ENCODE results near the gene WDR72. TPM values are rescaled to one million over a fixed set of nuclear protein-coding genes. Genes with fewer than 3 reads are reported as not detected.

Gene WDR72
- total and polyA plus RNA-seq, 2 of the 13 experiments (the other 11 are each of a cell fraction or from before 2014, with no cell fraction given) = 0.21 to 0.60 TPM

DNA sequence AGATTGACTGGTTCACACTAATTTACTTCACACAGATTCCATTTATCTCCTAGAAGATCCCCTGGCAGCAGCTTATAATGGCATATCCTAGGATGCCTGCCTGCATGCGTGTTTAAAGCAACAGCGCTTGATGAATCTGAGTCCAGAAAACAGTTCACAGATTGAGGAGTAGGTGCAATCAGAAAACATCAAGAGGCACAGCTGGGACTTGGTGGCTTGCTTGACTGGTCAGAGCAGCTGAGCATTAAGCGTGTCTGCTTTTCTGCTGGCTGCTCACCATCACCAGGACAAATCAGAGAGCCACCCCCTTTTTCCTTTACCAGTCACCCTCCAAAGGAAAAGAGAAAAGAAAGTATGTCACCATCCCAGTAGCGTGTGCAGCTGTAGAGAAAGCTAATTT lies 223.6 kb downstream of the WDR72 start:
- no TSS peak for BruUV-seq (replicated peaks)

More for the DNA sequence above, 223.6 kb downstream of the WDR72 start:
- no peak for FAIRE-seq
- TF ChIP-seq, protein P1, sequence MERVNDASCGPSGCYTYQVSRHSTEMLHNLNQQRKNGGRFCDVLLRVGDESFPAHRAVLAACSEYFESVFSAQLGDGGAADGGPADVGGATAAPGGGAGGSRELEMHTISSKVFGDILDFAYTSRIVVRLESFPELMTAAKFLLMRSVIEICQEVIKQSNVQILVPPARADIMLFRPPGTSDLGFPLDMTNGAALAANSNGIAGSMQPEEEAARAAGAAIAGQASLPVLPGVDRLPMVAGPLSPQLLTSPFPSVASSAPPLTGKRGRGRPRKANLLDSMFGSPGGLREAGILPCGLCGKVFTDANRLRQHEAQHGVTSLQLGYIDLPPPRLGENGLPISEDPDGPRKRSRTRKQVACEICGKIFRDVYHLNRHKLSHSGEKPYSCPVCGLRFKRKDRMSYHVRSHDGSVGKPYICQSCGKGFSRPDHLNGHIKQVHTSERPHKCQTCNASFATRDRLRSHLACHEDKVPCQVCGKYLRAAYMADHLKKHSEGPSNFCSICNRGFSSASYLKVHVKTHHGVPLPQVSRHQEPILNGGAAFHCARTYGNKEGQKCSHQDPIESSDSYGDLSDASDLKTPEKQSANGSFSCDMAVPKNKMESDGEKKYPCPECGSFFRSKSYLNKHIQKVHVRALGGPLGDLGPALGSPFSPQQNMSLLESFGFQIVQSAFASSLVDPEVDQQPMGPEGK (CRISPR knock-in tag; IDR thresholded peaks at IDR 0.05) = no peak
- TF ChIP-seq NFE2 (CRISPR knock-in tag; IDR thresholded peaks at IDR 0.05) (no peak), JUN (CRISPR knock-in tag; IDR thresholded peaks at IDR 0.05) (no peak), ZNF34 (CRISPR knock-in tag; IDR thresholded peaks at IDR 0.05; ENCODE audit: borderline replicate concordance) (no peak), SATB2 (CRISPR knock-in tag; IDR thresholded peaks at IDR 0.05) (no peak), ELF1 (CRISPR knock-in tag; IDR thresholded peaks at IDR 0.05) (no peak), ZBTB3 (CRISPR knock-in tag; IDR thresholded peaks at IDR 0.05; ENCODE audit: borderline replicate concordance, low read depth) (no peak), ZNF563 (CRISPR knock-in tag; IDR thresholded peaks at IDR 0.05) (no peak), CCAR2 (optimal IDR thresholded peaks at IDR 0.05; ENCODE audit: low read depth, low read length) (no peak), POGZ (CRISPR knock-in tag; IDR thresholded peaks at IDR 0.05) (no peak), TOPORS (CRISPR knock-in tag; IDR thresholded peaks at IDR 0.05) (no peak), ZNF674 (CRISPR knock-in tag; IDR thresholded peaks at IDR 0.05; ENCODE audit: low read depth) (no peak)
- TF ChIP-seq, protein P2, sequence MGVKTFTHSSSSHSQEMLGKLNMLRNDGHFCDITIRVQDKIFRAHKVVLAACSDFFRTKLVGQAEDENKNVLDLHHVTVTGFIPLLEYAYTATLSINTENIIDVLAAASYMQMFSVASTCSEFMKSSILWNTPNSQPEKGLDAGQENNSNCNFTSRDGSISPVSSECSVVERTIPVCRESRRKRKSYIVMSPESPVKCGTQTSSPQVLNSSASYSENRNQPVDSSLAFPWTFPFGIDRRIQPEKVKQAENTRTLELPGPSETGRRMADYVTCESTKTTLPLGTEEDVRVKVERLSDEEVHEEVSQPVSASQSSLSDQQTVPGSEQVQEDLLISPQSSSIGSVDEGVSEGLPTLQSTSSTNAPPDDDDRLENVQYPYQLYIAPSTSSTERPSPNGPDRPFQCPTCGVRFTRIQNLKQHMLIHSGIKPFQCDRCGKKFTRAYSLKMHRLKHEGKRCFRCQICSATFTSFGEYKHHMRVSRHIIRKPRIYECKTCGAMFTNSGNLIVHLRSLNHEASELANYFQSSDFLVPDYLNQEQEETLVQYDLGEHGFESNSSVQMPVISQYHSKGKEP (CRISPR knock-in tag; IDR thresholded peaks at IDR 0.05) = no peak
- TF ChIP-seq, protein P3, sequence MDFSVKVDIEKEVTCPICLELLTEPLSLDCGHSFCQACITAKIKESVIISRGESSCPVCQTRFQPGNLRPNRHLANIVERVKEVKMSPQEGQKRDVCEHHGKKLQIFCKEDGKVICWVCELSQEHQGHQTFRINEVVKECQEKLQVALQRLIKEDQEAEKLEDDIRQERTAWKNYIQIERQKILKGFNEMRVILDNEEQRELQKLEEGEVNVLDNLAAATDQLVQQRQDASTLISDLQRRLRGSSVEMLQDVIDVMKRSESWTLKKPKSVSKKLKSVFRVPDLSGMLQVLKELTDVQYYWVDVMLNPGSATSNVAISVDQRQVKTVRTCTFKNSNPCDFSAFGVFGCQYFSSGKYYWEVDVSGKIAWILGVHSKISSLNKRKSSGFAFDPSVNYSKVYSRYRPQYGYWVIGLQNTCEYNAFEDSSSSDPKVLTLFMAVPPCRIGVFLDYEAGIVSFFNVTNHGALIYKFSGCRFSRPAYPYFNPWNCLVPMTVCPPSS (IDR thresholded peaks at IDR 0.05) = no peak
- no peak for DNase-seq (ENCODE audit: low spot score)
- intact Hi-C loops (cut with micrococcal nuclease; ENCODE audit: unreplicated experiment) = no loop called here
- no peaks in the 10 kb centered on the region for H3K79me2 ChIP-seq (ENCODE audit: insufficient read depth, low read length)
- in situ Hi-C loops (cut with HindIII; ENCODE audit: extremely low pct_ligation_motif_present, low pct_unique_long_range_greater_than_20kb) = no loop called here
- ChIA-PET POLR2A (interaction anchor here (0.6 kb wide), 1 partner anchor 749 kb away, joined by 3 read pairs; no protein-coding TSS in a partner anchor), CTCF (ENCODE audit: low intra/inter-chr PET ratio, low total read pairs) (no interaction called here)
- no peak overlapping the region for H2AFZ ChIP-seq (ENCODE audit: low read length)
- H3K27me3 ChIP-seq (ENCODE audit: control insufficient read depth in 1 of 2, insufficient read depth in 2 of 2, low read length in 2 of 2) = no peaks in the 10 kb centered on the region; a peak in 1 of 5 replicates
- H3K4me2 ChIP-seq (ENCODE audit: low read depth, low read length) = no peak overlapping the region
- H3K27ac ChIP-seq (ENCODE audit: extremely low read length, insufficient read depth, low read length) = no peak overlapping the region
- ATAC-seq = no peak
- 88% methylated on average over 4 of the region's 4 CpGs for whole genome bisulfite sequencing (ENCODE audit: low lambda C conversion rate)
- no peak overlapping the region for H3K4me3 ChIP-seq (replicated peaks in 1 of 3; ENCODE audit: insufficient read depth in 1 of 3, low read depth in 2 of 3, low read length in 3 of 3)
- no peaks in the 10 kb centered on the region for H3K9me3 ChIP-seq (ENCODE audit: low read length)
- no peak overlapping the region for H3K9ac ChIP-seq (ENCODE audit: insufficient read depth, low read depth, low read length)
- H4K20me1 ChIP-seq (ENCODE audit: insufficient read depth, low read length) = no peaks in the 10 kb centered on the region
- peaks cover 11% of the 10 kb centered on the region; the same call in 1 of the 2 replicates for H3K4me1 ChIP-seq (ENCODE audit: insufficient read depth, low read length)
- no peaks in the 10 kb centered on the region for H3K36me3 ChIP-seq (replicated peaks in 1 of 2; ENCODE audit: control insufficient read depth in 1 of 2, insufficient read depth in 2 of 2, low read length in 2 of 2)

Data from HepG2 (cell line).